Astrocyte (in vitro differentiated cells and primary cell): Measurements from ENCODE around the gene FCN3. TPM values are rescaled to one million over a fixed set of nuclear protein-coding genes. Genes with fewer than 3 reads are reported as not detected.

Experiments used
- DNase-seq: peaks from one replicate; pipeline ENCODE4 v3.0.0-alpha.2; 2010; ENCODE audit warnings: low read depth
- FAIRE-seq: peaks from 2 replicates; lab custom pipeline; 2011; peaks lifted over from hg19 to GRCh38; lab: Jason Lieb, UNC
- H2AFZ ChIP-seq: 2 replicates; pipeline ENCODE4 v1.6.0; 2012; ENCODE audit warnings: low read depth, low read length, inconsistent platforms
- H3K27ac ChIP-seq: 2 replicates; pipeline ENCODE4 v1.5.1; 2011; ENCODE audit warnings: low read depth, low read length, inconsistent platforms
- H3K27me3 ChIP-seq: 2 replicates; pipeline ENCODE4 v1.6.0; 2011; ENCODE audit warnings: low read length, inconsistent platforms; ENCODE audit not compliant: insufficient read depth
- H3K36me3 ChIP-seq: 2 replicates; pipeline ENCODE4 v1.5.1; 2011; ENCODE audit warnings: low read length, inconsistent platforms; ENCODE audit not compliant: insufficient read depth
- H3K4me1 ChIP-seq: 2 replicates; pipeline ENCODE4 v1.5.1; 2011; ENCODE audit warnings: low read length, inconsistent platforms; ENCODE audit not compliant: insufficient read depth
- H3K4me2 ChIP-seq: 2 replicates; pipeline ENCODE4 v1.6.0; 2012; ENCODE audit warnings: low read length, inconsistent platforms
- H3K4me3 ChIP-seq: 2 replicates; pipeline ENCODE4 v1.5.1; 2011; ENCODE audit warnings: low read depth, mild to moderate bottlenecking, low read length, inconsistent platforms; ENCODE audit not compliant: insufficient read depth
- H3K79me2 ChIP-seq: 2 replicates; pipeline ENCODE4 v1.6.0; 2012; ENCODE audit warnings: mild to moderate bottlenecking, low read length, inconsistent platforms; ENCODE audit not compliant: insufficient read depth
- H3K9ac ChIP-seq: 2 replicates; pipeline ENCODE4 v1.6.0; 2012; ENCODE audit warnings: mild to moderate bottlenecking, low read length, inconsistent platforms
- H3K9me3 ChIP-seq: 2 replicates; pipeline ENCODE4 v1.5.1; 2012; ENCODE audit warnings: low read depth, mild to moderate bottlenecking, low read length, inconsistent platforms; ENCODE audit not compliant: insufficient read depth
- H4K20me1 ChIP-seq: 2 replicates; pipeline ENCODE4 v1.6.0; 2012; ENCODE audit warnings: low read length, inconsistent platforms; ENCODE audit not compliant: insufficient read depth
- H3K27ac Mint-ChIP-seq: one replicate; pipeline ENCODE4 v1.8.0; 2021; ENCODE audit warnings: mild to moderate bottlenecking, mixed read lengths; ENCODE audit not compliant: unreplicated experiment
- H3K27me3 Mint-ChIP-seq: one replicate; pipeline ENCODE4 v1.8.0; 2021; ENCODE audit warnings: low read depth, mixed read lengths; ENCODE audit not compliant: unreplicated experiment
- H3K36me3 Mint-ChIP-seq: one replicate; pipeline ENCODE4 v1.8.0; 2021; ENCODE audit warnings: low read depth, mixed read lengths; ENCODE audit not compliant: unreplicated experiment
- H3K4me1 Mint-ChIP-seq: one replicate; pipeline ENCODE4 v1.8.0; 2021; ENCODE audit warnings: low read depth, mixed read lengths; ENCODE audit not compliant: unreplicated experiment
- H3K4me3 Mint-ChIP-seq: one replicate; pipeline ENCODE4 v1.8.0; 2021; ENCODE audit warnings: mild to moderate bottlenecking, moderate library complexity, mixed read lengths; ENCODE audit not compliant: unreplicated experiment
- H3K9me3 Mint-ChIP-seq: one replicate; pipeline ENCODE4 v1.8.0; 2021; ENCODE audit warnings: mild to moderate bottlenecking, mixed read lengths; ENCODE audit not compliant: unreplicated experiment
- CTCF ChIP-seq: IDR thresholded peaks from 2 replicates; pipeline ENCODE4 v1.5.1; 2011; ENCODE audit warnings: low read depth, mild to moderate bottlenecking, inconsistent platforms, low read length, moderate library complexity; ENCODE audit not compliant: insufficient read depth
- EZH2 ChIP-seq: IDR thresholded peaks from 2 replicates; pipeline ENCODE4 v1.6.1; 2012; ENCODE audit warnings: mild to moderate bottlenecking, low read length, inconsistent platforms; ENCODE audit not compliant: insufficient read depth
- total RNA-seq: library from RNA; stranded (reverse); gene quantifications from 2 replicates; pipeline ENCODE4 v1.2.1, GENCODE V29; 2021

FCN3 gene
- total RNA-seq, 1 donor from 2014 or later: not detected

GRCh38 chr1:27341525-27342252 is 32.9 kb downstream of the FCN3 start, which contains the start of gene SYTL1:
TSS of gene SYTL1 (plus strand) at chr1:27342022. CDS start at chr1:27345335, 3,313 bp downstream.
- Histone ChIP-seq H3K79me2 (no peaks in the 10 kb centered on the region), H3K36me3 (no peaks in the 10 kb centered on the region), H3K9me3 (no peaks in the 10 kb centered on the region), H3K27me3 (no peaks in the 10 kb centered on the region), H3K27ac (no peak within 1 kb of the TSS), H3K4me1 (peaks cover 16% of the 10 kb centered on the region), H3K9ac (no peak within 1 kb of the TSS), H4K20me1 (no peaks in the 10 kb centered on the region), H3K4me3 (peak within 1 kb of the TSS; percentile 3), H3K4me2 (peak within 1 kb of the TSS; percentile 64), H2AFZ (peak within 1 kb of the TSS; percentile 44)
- Mint-ChIP-seq H3K9me3 (no peaks in the 10 kb centered on the region), H3K27ac (peak within 1 kb of the TSS; percentile 62), H3K36me3 (peaks cover 5% of the 10 kb centered on the region), H3K27me3 (peaks cover 3% of the 10 kb centered on the region), H3K4me1 (peaks cover 30% of the 10 kb centered on the region), H3K4me3 (peak within 1 kb of the TSS; percentile 75)
- TF ChIP-seq CTCF (no peak), EZH2 (no peak)
- peak; percentile 53 for DNase-seq
- FAIRE-seq: no peak

- no peaks in the 10 kb centered on the region for H3K27me3 ChIP-seq
- H3K4me3 ChIP-seq: no peak overlapping the region
- H3K27ac ChIP-seq: no peak overlapping the region
- no peak overlapping the region for H3K9ac ChIP-seq
- FAIRE-seq: no peak
- DNase-seq: no peak
- H3K27ac Mint-ChIP-seq: peak overlapping the region; percentile 4
- no peaks in the 10 kb centered on the region for H3K9me3 ChIP-seq
- no peaks in the 10 kb centered on the region for H3K9me3 Mint-ChIP-seq
- peaks cover 5% of the 10 kb centered on the region for H3K36me3 ChIP-seq
- no peak overlapping the region for H3K4me2 ChIP-seq
- no peaks in the 10 kb centered on the region for H3K79me2 ChIP-seq
- no peaks in the 10 kb centered on the region for H3K27me3 Mint-ChIP-seq
- peaks cover 13% of the 10 kb centered on the region for H3K36me3 Mint-ChIP-seq
- H3K4me1 ChIP-seq: peaks cover 16% of the 10 kb centered on the region
- H2AFZ ChIP-seq: no peak overlapping the region
- no peaks in the 10 kb centered on the region for H4K20me1 ChIP-seq
- TF ChIP-seq EZH2: no peak
- no peak for TF ChIP-seq CTCF
- H3K4me3 Mint-ChIP-seq: no peak overlapping the region
- peaks cover 30% of the 10 kb centered on the region for H3K4me1 Mint-ChIP-seq
These were observed 35.4 kb downstream of the FCN3 start for GRCh38 chr1:27339213-27339612.

- H3K9me3 ChIP-seq: no peaks in the 10 kb centered on the region
- H3K27me3 Mint-ChIP-seq: no peaks in the 10 kb centered on the region
- no peak overlapping the region for H3K27ac ChIP-seq
- TF ChIP-seq CTCF (no peak), EZH2 (no peak)
- H3K4me1 Mint-ChIP-seq: peaks cover 30% of the 10 kb centered on the region
- H2AFZ ChIP-seq: no peak overlapping the region
- peaks cover 16% of the 10 kb centered on the region for H3K4me1 ChIP-seq
- no peak overlapping the region for H3K4me3 ChIP-seq
- no peaks in the 10 kb centered on the region for H4K20me1 ChIP-seq
- no peaks in the 10 kb centered on the region for H3K79me2 ChIP-seq
- FAIRE-seq (no peak), DNase-seq (no peak)
- no peak overlapping the region for H3K4me2 ChIP-seq
- no peaks in the 10 kb centered on the region for H3K27me3 ChIP-seq
- H3K36me3 Mint-ChIP-seq: peaks cover 13% of the 10 kb centered on the region
- H3K4me3 Mint-ChIP-seq: peak overlapping the region; percentile 23
- H3K27ac Mint-ChIP-seq: no peak overlapping the region
- peaks cover 5% of the 10 kb centered on the region for H3K36me3 ChIP-seq
- no peak overlapping the region for H3K9ac ChIP-seq
- H3K9me3 Mint-ChIP-seq: no peaks in the 10 kb centered on the region
These were observed 35.9 kb downstream of the FCN3 start for GRCh38 chr1:27338751-27339150.
